ENCODE data around the gene AKR1C1.
"Not testable (repeated sequence)": the region's sequence is repeated elsewhere in the genome, so short reads cannot be mapped to it uniquely, and the experiment has no call there.

Gene AKR1C1

GRCh38 chr10:4983615-4984216 is 20.5 kb downstream of the AKR1C1 start:
- Histone ChIP-seq H3K27ac (ENCODE audit: low read depth, low read length, poor library complexity, severe bottlenecking) (no peak overlapping the region), H3K9ac (ENCODE audit: low read length) (no peak overlapping the region), H3K27me3 (ENCODE audit: insufficient read depth, low read length) (no peaks in the 10 kb centered on the region), H3K9me2 (ENCODE audit: low read depth, low read length) (no peaks in the 10 kb centered on the region), H3K79me2 (ENCODE audit: insufficient read depth, low read length) (no peaks in the 10 kb centered on the region), H3K36me3 (ENCODE audit: insufficient read depth, low read length) (no peaks in the 10 kb centered on the region), H3F3A (ENCODE audit: insufficient read depth, low read length) (no peaks in the 10 kb centered on the region), H2AFZ (ENCODE audit: low read length) (no peak overlapping the region), H4K20me1 (ENCODE audit: insufficient read depth, low read length) (no peaks in the 10 kb centered on the region), H3K9me3 (ENCODE audit: low read length) (no peaks in the 10 kb centered on the region), H3K4me1 (ENCODE audit: insufficient read depth, low read length, severe bottlenecking) (no peaks in the 10 kb centered on the region), H3K4me3 (ENCODE audit: low read depth, low read length, poor library complexity, severe bottlenecking) (no peak overlapping the region), H3K4me2 (ENCODE audit: low read length) (no peak overlapping the region)
- TF ChIP-seq, protein P1, sequence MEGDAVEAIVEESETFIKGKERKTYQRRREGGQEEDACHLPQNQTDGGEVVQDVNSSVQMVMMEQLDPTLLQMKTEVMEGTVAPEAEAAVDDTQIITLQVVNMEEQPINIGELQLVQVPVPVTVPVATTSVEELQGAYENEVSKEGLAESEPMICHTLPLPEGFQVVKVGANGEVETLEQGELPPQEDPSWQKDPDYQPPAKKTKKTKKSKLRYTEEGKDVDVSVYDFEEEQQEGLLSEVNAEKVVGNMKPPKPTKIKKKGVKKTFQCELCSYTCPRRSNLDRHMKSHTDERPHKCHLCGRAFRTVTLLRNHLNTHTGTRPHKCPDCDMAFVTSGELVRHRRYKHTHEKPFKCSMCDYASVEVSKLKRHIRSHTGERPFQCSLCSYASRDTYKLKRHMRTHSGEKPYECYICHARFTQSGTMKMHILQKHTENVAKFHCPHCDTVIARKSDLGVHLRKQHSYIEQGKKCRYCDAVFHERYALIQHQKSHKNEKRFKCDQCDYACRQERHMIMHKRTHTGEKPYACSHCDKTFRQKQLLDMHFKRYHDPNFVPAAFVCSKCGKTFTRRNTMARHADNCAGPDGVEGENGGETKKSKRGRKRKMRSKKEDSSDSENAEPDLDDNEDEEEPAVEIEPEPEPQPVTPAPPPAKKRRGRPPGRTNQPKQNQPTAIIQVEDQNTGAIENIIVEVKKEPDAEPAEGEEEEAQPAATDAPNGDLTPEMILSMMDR (IDR thresholded peaks at IDR 0.05; ENCODE audit: low read length): no peak
- TF ChIP-seq EZH2 (IDR thresholded peaks at IDR 0.05; ENCODE audit: borderline replicate concordance, low read length): no peak

GRCh38 chr10:4984223-4984622 is 21.0 kb downstream of the AKR1C1 start:
- no peak overlapping the region for H3K9ac ChIP-seq (ENCODE audit: low read length)
- no peaks in the 10 kb centered on the region for H3F3A ChIP-seq (ENCODE audit: insufficient read depth, low read length)
- H2AFZ ChIP-seq (ENCODE audit: low read length): no peak overlapping the region
- H3K4me2 ChIP-seq (ENCODE audit: low read length): no peak overlapping the region
- no peaks in the 10 kb centered on the region for H3K4me1 ChIP-seq (ENCODE audit: insufficient read depth, low read length, severe bottlenecking)
- no peaks in the 10 kb centered on the region for H3K27me3 ChIP-seq (ENCODE audit: insufficient read depth, low read length)
- H3K36me3 ChIP-seq (ENCODE audit: insufficient read depth, low read length): no peaks in the 10 kb centered on the region
- no peak overlapping the region for H3K4me3 ChIP-seq (ENCODE audit: low read depth, low read length, poor library complexity, severe bottlenecking)
- no peak for TF ChIP-seq EZH2 (IDR thresholded peaks at IDR 0.05; ENCODE audit: borderline replicate concordance, low read length)
- TF ChIP-seq, protein P1 (IDR thresholded peaks at IDR 0.05; ENCODE audit: low read length): no peak
- H3K9me2 ChIP-seq (ENCODE audit: low read depth, low read length): no peaks in the 10 kb centered on the region
- no peaks in the 10 kb centered on the region for H3K79me2 ChIP-seq (ENCODE audit: insufficient read depth, low read length)
- no peaks in the 10 kb centered on the region for H3K9me3 ChIP-seq (ENCODE audit: low read length)
- no peak overlapping the region for H3K27ac ChIP-seq (ENCODE audit: low read depth, low read length, poor library complexity, severe bottlenecking)
- H4K20me1 ChIP-seq (ENCODE audit: insufficient read depth, low read length): no peaks in the 10 kb centered on the region

- no peaks in the 10 kb centered on the region for H3K36me3 ChIP-seq (ENCODE audit: insufficient read depth, low read length)
- no peak overlapping the region for H3K4me3 ChIP-seq (ENCODE audit: low read depth, low read length, poor library complexity, severe bottlenecking)
- no peak overlapping the region for H2AFZ ChIP-seq (ENCODE audit: low read length)
- H3K9me3 ChIP-seq (ENCODE audit: low read length): no peaks in the 10 kb centered on the region
- H3K9ac ChIP-seq (ENCODE audit: low read length): no peak overlapping the region
- H3K4me2 ChIP-seq (ENCODE audit: low read length): no peak overlapping the region
- no peaks in the 10 kb centered on the region for H3K9me2 ChIP-seq (ENCODE audit: low read depth, low read length)
- no peaks in the 10 kb centered on the region for H3K4me1 ChIP-seq (ENCODE audit: insufficient read depth, low read length, severe bottlenecking)
- H3K27me3 ChIP-seq (ENCODE audit: insufficient read depth, low read length): no peaks in the 10 kb centered on the region
- no peaks in the 10 kb centered on the region for H4K20me1 ChIP-seq (ENCODE audit: insufficient read depth, low read length)
- no peaks in the 10 kb centered on the region for H3F3A ChIP-seq (ENCODE audit: insufficient read depth, low read length)
- no peaks in the 10 kb centered on the region for H3K79me2 ChIP-seq (ENCODE audit: insufficient read depth, low read length)
- TF ChIP-seq, protein P1 (IDR thresholded peaks at IDR 0.05; ENCODE audit: low read length): no peak
- no peak for TF ChIP-seq EZH2 (IDR thresholded peaks at IDR 0.05; ENCODE audit: borderline replicate concordance, low read length)
- H3K27ac ChIP-seq (ENCODE audit: low read depth, low read length, poor library complexity, severe bottlenecking): no peak overlapping the region
These were observed 21.9 kb downstream of the AKR1C1 start for GRCh38 chr10:4984971-4985594.

GRCh38 chr10:4988000-4988641 is 24.9 kb downstream of the AKR1C1 start:
- H3K79me2 ChIP-seq (ENCODE audit: insufficient read depth, low read length); H3K36me3 ChIP-seq (ENCODE audit: insufficient read depth, low read length); H3K9me2 ChIP-seq (ENCODE audit: low read depth, low read length); H3K9ac ChIP-seq (ENCODE audit: low read length); H3K9me3 ChIP-seq (ENCODE audit: low read length); H3K4me3 ChIP-seq (ENCODE audit: low read depth, low read length, poor library complexity, severe bottlenecking); H3K4me2 ChIP-seq (ENCODE audit: low read length); H4K20me1 ChIP-seq (ENCODE audit: insufficient read depth, low read length); H3F3A ChIP-seq (ENCODE audit: insufficient read depth, low read length); H3K27me3 ChIP-seq (ENCODE audit: insufficient read depth, low read length); H2AFZ ChIP-seq (ENCODE audit: low read length); H3K27ac ChIP-seq (ENCODE audit: low read depth, low read length, poor library complexity, severe bottlenecking); H3K4me1 ChIP-seq (ENCODE audit: insufficient read depth, low read length, severe bottlenecking): not testable (repeated sequence)

Data from OCI-LY1 (cell line).